Transverse colon (tissue), 3 donors: ENCODE data around the gene SUGCT.

Source experiments
- CTCF ChIP-seq, 5 experiments: fragments of 200-600 bp in 3 of 5; fragments of 450-650 bp in 2 of 5; sonication (generic) in 3 of 5; IDR thresholded peaks; 1 replicate in 2 of 5; 2 replicates in 3 of 5; pipeline ENCODE4 v1.5.1; 2016 to 2017; ENCODE audit warnings: antibody characterized with exemption in 5 of 5, inconsistent platforms in 3 of 5, mild to moderate bottlenecking in 2 of 5, moderate library complexity in 1 of 5
- POLR2A ChIP-seq: fragments of 450-650 bp; IDR thresholded peaks from one replicate; pipeline ENCODE4 v1.6.1; 2016; ENCODE audit warnings: antibody characterized with exemption, mild to moderate bottlenecking, moderate library complexity

DNA sequence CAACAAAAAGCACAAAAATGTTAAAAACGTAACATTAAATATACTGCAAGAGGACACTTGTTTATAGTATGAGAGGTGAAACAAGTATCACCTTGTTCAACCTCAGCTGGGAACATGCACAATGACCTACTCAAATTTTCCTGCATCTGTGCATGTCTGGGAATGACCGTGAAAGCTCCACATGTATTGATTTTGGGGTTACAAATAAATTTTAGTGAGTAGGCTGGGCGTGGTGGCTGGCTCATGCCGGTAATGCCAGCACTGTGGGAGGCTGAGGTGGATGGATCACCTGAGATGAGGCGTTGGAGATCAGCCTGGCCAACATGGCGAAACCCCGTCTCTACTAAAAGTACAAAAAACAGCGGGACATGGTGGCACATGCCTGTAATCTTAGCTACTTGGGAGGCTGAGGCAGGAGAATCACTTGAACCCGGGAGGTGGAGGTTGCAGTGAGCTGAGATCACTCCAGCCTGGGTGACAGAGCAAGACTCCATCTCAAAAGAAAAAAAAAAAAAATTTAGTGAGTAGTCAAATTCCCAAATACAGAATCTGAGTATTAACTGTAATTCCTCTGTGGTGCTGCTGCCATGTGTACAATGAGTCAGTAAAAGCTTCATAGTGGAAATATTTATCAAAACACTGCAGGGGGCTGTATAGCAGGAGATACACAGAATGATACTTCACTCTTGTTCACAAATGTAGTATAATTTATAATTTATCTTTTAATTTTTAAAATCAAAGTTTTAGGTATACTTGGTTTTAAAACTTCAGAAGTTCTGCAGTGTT lies 41.1 kb downstream of the SUGCT start:
- TF ChIP-seq POLR2A (no peak), CTCF (IDR thresholded peaks at IDR 0.05) (no peak)
